Measurements from ENCODE around the gene FCN2.

Gene FCN2

DNA sequence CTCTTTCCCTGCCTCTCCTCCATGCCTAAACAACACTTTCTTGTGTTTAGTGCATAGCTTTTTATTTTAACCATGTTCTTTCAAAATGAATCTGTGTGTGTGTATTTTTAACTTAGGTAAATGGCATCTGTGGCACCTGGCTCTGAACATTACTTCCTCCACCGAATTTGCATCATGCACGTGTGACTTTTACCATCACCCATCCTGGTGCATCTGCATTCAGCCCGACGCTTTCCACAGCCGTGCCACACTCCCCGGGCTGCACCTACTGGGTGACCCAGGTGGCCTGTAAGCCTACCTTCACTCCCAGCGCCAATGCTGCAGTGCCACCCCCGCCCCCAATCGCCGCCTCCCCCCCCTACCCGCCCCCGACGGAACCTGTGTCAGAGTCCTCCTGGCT lies 49.8 kb downstream of the FCN2 start:
- no peak for DNase-seq (ENCODE audit: low read depth, low spot score)

DNA sequence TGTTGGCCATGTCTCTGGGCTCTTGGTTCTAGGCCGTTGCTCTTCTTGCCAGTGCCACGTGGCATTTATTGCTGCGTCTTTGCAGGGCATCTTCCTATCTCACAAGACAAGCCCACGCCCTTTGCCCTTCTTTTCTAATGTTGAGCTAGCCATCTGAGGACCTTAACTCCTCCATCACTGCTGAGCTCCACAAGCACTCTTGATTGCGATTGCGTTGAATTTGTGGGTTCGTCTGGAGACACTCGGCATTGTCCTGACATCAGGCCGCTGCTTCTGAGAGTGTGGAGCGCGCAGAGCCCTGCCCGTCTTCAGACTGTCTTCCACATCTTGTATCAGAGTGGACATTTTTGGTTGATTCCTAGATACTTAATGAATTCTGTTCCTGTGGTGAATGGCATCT lies 51.6 kb downstream of the FCN2 start:
- no peak for DNase-seq (ENCODE audit: low read depth, low spot score)

DNA sequence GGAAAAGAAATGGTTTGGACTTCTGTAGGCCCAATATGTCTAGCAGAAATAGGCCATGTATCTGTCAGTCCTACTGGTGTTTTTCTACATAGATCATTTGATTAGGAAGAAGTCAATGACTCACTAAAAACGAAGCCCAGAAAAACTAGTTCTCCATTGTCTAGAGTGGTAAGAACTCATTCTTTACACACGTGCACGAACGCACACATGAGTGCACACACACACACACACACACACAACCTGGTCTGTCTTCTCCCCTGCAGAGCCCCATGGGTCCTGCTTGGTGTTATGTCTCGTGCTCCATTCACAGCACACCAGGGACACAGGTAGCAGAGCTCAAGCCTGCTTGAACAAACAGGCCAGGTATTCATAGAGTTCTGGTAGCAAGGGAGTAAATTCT lies 52.0 kb downstream of the FCN2 start:
- no peak for DNase-seq (ENCODE audit: low read depth, low spot score)

DNA sequence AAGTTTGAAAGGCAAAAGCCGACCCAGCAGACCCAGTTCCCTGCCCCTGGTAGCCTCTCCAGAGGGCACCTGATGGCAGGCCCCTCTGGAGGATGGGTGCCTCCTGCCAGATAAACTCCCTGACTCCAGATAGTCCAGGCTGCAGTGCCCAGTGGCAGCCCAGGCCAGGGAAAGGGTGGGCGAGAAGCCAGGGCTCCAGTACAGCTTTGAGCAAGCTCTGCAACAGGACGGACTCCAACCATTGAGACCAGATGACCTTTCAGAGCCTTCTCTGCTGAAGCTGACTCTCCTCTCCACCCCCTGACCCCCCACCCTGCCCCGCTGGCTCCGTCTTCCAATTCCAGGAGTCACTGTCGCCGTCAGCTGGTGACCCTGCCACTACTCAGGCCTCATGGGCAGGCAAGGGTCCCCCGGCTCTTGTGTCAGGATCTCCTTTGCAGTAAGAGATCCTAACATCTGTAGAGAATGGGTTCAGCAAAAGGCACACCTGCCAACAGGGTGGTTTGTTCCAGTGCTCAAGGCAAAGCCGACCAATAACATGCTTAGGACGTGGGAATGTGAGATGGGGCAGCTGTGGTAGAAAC lies 52.6 kb downstream of the FCN2 start:
- no peak for DNase-seq (ENCODE audit: low read depth, low spot score)

DNA sequence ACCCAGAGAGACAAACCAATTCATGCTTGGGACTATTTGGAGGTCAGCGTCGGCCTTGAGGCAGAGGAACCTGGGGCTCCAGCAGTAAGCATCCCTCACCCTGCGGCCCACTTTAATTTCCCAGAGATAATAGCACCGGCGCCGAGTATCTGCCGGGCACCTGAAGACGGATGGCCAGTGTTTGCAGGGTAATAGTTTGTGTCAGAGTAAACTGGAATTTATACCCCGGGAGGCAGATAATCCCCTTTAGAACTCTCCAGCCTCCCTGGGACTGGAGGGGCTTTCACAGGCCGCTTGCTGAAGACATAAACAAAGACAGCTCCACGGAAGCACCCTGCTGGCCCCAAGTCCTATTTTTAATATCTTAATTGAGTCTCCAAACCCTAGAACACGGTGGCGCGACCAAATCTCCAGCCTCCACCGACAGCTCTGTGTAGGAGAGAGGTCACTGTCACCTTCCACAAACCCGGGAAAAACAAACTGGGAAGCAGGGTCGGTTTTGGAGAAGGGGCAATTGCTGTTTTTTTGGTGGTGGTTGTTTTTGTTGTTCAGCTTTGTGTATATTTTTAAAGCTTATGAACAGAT lies 54.5 kb downstream of the FCN2 start:
- DNase-seq (ENCODE audit: low read depth, low spot score) = no peak

DNA sequence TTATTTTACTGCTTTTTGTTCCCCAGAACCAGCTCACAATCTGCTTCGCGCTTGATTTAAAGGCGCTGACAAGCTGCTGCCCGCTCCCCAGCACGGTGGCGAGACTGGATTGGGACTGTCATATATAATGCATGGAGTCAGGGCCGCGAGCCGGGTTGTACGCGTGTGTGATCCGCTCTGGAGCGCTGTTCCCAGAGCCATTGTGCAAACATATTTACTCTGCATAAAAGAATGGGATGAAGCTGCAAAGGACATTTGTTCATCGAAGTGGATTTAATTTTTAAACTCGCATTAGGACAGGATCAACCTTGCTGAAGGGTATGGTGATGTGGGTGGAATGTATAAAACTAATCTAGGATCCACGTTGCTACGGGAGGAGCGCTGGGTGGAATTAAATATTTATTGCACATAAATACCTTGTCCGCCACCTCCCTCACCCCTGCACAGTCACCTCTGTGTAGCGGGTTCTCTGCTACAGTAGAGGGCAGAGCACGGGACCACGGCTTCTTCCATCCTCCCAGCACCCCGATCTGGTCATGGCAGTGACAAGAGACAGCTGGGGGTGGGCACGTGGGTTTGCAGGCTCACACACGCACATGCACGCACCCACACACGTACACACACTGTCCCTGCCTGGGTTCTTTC lies 55.2 kb downstream of the FCN2 start:
- DNase-seq (ENCODE audit: low read depth, low spot score) = no peak

DNA sequence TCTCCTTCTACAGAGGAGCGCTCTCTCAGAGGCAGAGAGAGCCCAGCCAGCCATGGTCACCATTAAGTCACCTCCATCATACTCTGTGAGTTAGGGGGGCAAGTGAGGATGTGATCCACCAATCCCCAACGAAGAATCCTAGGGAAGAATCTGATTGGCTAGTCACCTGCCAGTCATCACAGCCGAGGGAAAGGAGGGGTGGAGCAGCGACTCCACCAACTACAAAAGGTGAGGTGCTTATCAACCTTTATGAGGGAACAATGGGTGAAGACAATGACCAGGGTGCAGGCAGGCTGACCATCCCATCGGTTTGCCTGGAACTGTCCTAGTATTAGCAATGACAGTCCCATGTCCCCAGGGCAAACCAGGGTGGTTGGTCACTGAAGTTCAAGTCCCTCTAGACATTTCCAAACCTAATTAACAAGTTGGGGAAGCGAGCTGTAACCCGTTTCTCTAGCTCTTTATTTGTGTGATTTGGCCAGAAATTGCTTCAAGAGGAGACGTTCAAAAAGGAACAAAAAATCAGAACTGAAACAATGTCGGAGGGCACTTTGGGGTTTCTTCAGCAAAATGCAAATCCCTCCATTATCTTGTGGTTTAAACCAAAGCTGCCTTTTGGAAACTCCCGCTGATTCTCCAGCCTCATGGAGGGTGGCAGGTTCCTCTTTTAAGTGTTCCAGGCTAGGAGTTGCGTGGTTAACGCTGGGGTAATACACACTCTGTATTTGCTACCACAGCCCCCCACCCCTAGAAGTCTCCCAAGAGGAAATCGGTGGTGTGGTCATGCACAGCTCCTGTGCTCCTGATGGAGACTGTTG lies 55.9 kb downstream of the FCN2 start:
- DNase-seq (ENCODE audit: low read depth, low spot score) = no peak

Measured in smooth muscle cell of the brain vasculature (primary cell).